ENCODE results near the gene LMNTD1. TPM values are rescaled to one million over a fixed set of nuclear protein-coding genes. Genes with fewer than 3 reads are reported as not detected.

The LMNTD1 gene
- total RNA-seq, 1 experiment from 2014 or later = not detected

- Histone ChIP-seq H3K27me3 (replicated peaks; ENCODE audit: insufficient read depth, low read depth, low read length, poor library complexity) (peaks cover 7% of the 10 kb centered on the region), H3K4me1 (ENCODE audit: insufficient read depth, low read length, poor library complexity, severe bottlenecking) (no peaks in the 10 kb centered on the region), H3K4me3 (ENCODE audit: low read depth, low read length, poor library complexity, severe bottlenecking) (no peak overlapping the region), H3K36me3 (ENCODE audit: insufficient read depth, low read length, poor library complexity, severe bottlenecking) (no peaks in the 10 kb centered on the region), H3K27ac (ENCODE audit: low read depth, low read length, poor library complexity, severe bottlenecking) (no peak overlapping the region), H3K9me3 (ENCODE audit: low read depth, low read length, poor library complexity, severe bottlenecking) (no peaks in the 10 kb centered on the region)
- POLR2A ChIA-PET (ENCODE audit: low non-redundant PET) = no interaction called here
- no peak for TF ChIP-seq EZH2 (IDR thresholded peaks at IDR 0.05; ENCODE audit: borderline replicate concordance, low read depth, low read length, poor library complexity, severe bottlenecking)
- TF ChIP-seq, protein P1, sequence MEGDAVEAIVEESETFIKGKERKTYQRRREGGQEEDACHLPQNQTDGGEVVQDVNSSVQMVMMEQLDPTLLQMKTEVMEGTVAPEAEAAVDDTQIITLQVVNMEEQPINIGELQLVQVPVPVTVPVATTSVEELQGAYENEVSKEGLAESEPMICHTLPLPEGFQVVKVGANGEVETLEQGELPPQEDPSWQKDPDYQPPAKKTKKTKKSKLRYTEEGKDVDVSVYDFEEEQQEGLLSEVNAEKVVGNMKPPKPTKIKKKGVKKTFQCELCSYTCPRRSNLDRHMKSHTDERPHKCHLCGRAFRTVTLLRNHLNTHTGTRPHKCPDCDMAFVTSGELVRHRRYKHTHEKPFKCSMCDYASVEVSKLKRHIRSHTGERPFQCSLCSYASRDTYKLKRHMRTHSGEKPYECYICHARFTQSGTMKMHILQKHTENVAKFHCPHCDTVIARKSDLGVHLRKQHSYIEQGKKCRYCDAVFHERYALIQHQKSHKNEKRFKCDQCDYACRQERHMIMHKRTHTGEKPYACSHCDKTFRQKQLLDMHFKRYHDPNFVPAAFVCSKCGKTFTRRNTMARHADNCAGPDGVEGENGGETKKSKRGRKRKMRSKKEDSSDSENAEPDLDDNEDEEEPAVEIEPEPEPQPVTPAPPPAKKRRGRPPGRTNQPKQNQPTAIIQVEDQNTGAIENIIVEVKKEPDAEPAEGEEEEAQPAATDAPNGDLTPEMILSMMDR (conservative IDR thresholded peaks at IDR 0.05; ENCODE audit: low read depth, low read length) = no peak
- DNase-seq (ENCODE audit: low spot score) = no peak
- CTCF ChIA-PET = interaction anchor here (0.5 kb wide), 1 partner anchor 1505 kb away, joined by 3 read pairs; no protein-coding TSS in a partner anchor
- intact Hi-C loops (cut with micrococcal nuclease; ENCODE audit: unreplicated experiment) = no loop called here
- BruUV-seq (replicated peaks) = no TSS peak
Measured at GRCh38 chr12:25546318-25546717, 6.8 kb downstream of the LMNTD1 start.

DNA sequence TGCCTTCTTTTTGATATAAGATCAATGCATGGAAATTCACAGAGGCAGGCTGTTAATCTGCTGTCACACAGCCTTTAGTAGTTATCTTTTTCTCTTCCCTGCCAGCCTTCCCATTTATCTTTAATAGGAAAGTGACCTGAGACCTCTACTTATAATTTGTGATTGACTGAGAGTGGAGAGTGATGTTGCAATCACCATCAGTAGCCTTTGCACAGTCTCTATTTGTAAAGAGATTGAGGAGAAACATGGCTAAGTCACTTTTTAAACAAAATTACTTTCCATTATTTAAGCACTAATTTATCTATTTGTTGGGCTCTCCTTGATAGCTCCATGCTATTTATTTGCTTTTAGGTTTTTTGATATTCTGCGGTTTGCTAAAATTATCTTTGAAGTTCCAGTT, 19.9 kb downstream of the LMNTD1 start:
- ChIA-PET POLR2A (ENCODE audit: low non-redundant PET) (no interaction called here), CTCF (no interaction called here)
- no peak for TF ChIP-seq EZH2 (IDR thresholded peaks at IDR 0.05; ENCODE audit: borderline replicate concordance, low read depth, low read length, poor library complexity, severe bottlenecking)
- TF ChIP-seq, protein P1 (conservative IDR thresholded peaks at IDR 0.05; ENCODE audit: low read depth, low read length) = no peak
- DNase-seq (ENCODE audit: low spot score) = no peak
- no TSS peak for BruUV-seq (replicated peaks)
- Histone ChIP-seq H3K27ac (ENCODE audit: low read depth, low read length, poor library complexity, severe bottlenecking) (no peak overlapping the region), H3K4me3 (ENCODE audit: low read depth, low read length, poor library complexity, severe bottlenecking) (no peak overlapping the region), H3K36me3 (ENCODE audit: insufficient read depth, low read length, poor library complexity, severe bottlenecking) (no peaks in the 10 kb centered on the region), H3K9me3 (ENCODE audit: low read depth, low read length, poor library complexity, severe bottlenecking) (no peaks in the 10 kb centered on the region), H3K27me3 (replicated peaks; ENCODE audit: insufficient read depth, low read depth, low read length, poor library complexity) (no peaks in the 10 kb centered on the region), H3K4me1 (ENCODE audit: insufficient read depth, low read length, poor library complexity, severe bottlenecking) (no peaks in the 10 kb centered on the region)
- intact Hi-C loops (cut with micrococcal nuclease; ENCODE audit: unreplicated experiment) = no loop called here

GRCh38 chr12:25531502-25532052, 21.5 kb downstream of the LMNTD1 start:
- H3K36me3 ChIP-seq (ENCODE audit: insufficient read depth, low read length, poor library complexity, severe bottlenecking) = no peaks in the 10 kb centered on the region
- no TSS peak for BruUV-seq (replicated peaks)
- ChIA-PET CTCF (no interaction called here), POLR2A (ENCODE audit: low non-redundant PET) (no interaction called here)
- no peaks in the 10 kb centered on the region for H3K9me3 ChIP-seq (ENCODE audit: low read depth, low read length, poor library complexity, severe bottlenecking)
- no peak overlapping the region for H3K27ac ChIP-seq (ENCODE audit: low read depth, low read length, poor library complexity, severe bottlenecking)
- intact Hi-C loops (cut with micrococcal nuclease; ENCODE audit: unreplicated experiment) = no loop called here
- no peak overlapping the region for H3K4me3 ChIP-seq (ENCODE audit: low read depth, low read length, poor library complexity, severe bottlenecking)
- no peak for TF ChIP-seq EZH2 (IDR thresholded peaks at IDR 0.05; ENCODE audit: borderline replicate concordance, low read depth, low read length, poor library complexity, severe bottlenecking)
- TF ChIP-seq, protein P1 (conservative IDR thresholded peaks at IDR 0.05; ENCODE audit: low read depth, low read length) = no peak
- DNase-seq (ENCODE audit: low spot score) = no peak
- no peaks in the 10 kb centered on the region for H3K4me1 ChIP-seq (ENCODE audit: insufficient read depth, low read length, poor library complexity, severe bottlenecking)
- no peaks in the 10 kb centered on the region for H3K27me3 ChIP-seq (replicated peaks; ENCODE audit: insufficient read depth, low read depth, low read length, poor library complexity)

Data from A673 (cell line).